Activated CD4-positive, alpha-beta T cell treated with anti-CD3 and anti-CD28 coated beads, Interleukin-2, amount 50 U/mL, for 4 hours (primary cell): ENCODE results near the gene HSPA12A.

ENCODE experiments used
- DNase-seq, 2 experiments: peaks; one replicate each; pipeline ENCODE4 v3.0.0-alpha.2; 2020

The HSPA12A gene

GRCh38 chr10:116743266-116744064 is 1.1 kb upstream of the HSPA12A start:
- DNase-seq, result no peak

GRCh38 chr10:116741391-116742351 is 695 bp downstream of the HSPA12A start:
- no peak for DNase-seq

- no peak for DNase-seq
Observed at GRCh38 chr10:116740971-116741370, 1.4 kb downstream of the HSPA12A start.

- DNase-seq, result no peak
Observed at GRCh38 chr10:116738339-116738738, 4.0 kb downstream of the HSPA12A start.

GRCh38 chr10:116737627-116738327 is 4.6 kb downstream of the HSPA12A start:
- no peak for DNase-seq

GRCh38 chr10:116733566-116733965 is 8.8 kb downstream of the HSPA12A start:
- no peak for DNase-seq

GRCh38 chr10:116732573-116732972 is 9.8 kb downstream of the HSPA12A start:
- no peak for DNase-seq

GRCh38 chr10:116730464-116731260 is 11.7 kb downstream of the HSPA12A start:
- no peak for DNase-seq

GRCh38 chr10:116729243-116729642 is 13.1 kb downstream of the HSPA12A start:
- DNase-seq, result no peak

- DNase-seq, result no peak
Observed at GRCh38 chr10:116728526-116729096, 13.8 kb downstream of the HSPA12A start.

- peak; percentile 4 to 15 for DNase-seq
Observed at GRCh38 chr10:116723428-116724281, 18.7 kb downstream of the HSPA12A start.

- no peak for DNase-seq
Observed at GRCh38 chr10:116722736-116723427, 19.5 kb downstream of the HSPA12A start.

GRCh38 chr10:116721547-116722392 is 20.6 kb downstream of the HSPA12A start:
- DNase-seq, result no peak

- no peak for DNase-seq
Observed at GRCh38 chr10:116720668-116721546, 21.5 kb downstream of the HSPA12A start.

- DNase-seq, result no peak
Observed at GRCh38 chr10:116720241-116720643, 22.1 kb downstream of the HSPA12A start.

- DNase-seq, result no peak
Observed at GRCh38 chr10:116719804-116720203, 22.6 kb downstream of the HSPA12A start.

- DNase-seq, result no peak
Observed at GRCh38 chr10:116718058-116718457, 24.3 kb downstream of the HSPA12A start.

GRCh38 chr10:116716381-116716780 is 26.0 kb downstream of the HSPA12A start:
- no peak for DNase-seq
